HepG2 (cell line): ENCODE measurements around the gene NFE2L3. TPM values are rescaled to one million over a fixed set of nuclear protein-coding genes. Genes with fewer than 3 reads are reported as not detected.

Experiments used
- ATAC-seq: fragments of 200-7000 bp; cut with Tn5 transposase; 3 replicates; pipeline ENCODE4 v1.9.1; 2020; ENCODE audit warnings: mild to moderate bottlenecking, moderate library complexity
- BruUV-seq: library from RNA; stranded (reverse); fragments of 400-500 nt; replicated peaks from 2 replicates; lab custom pipeline; 2021; lab: Mats Ljungman, UMichigan
- CTCF ChIA-PET: fragments of 300-600 bp; formaldehyde crosslinking; extraction: SDS; loops from one replicate; lab custom pipeline; 2021; ENCODE audit warnings: low total read pairs, inconsistent platforms, low intra/inter-chr PET ratio; lab: Yijun Ruan, JAX
- POLR2A ChIA-PET: fragments of 350-600 bp; sonication (Branson Sonifier 250); formaldehyde crosslinking; loops from one replicate; lab custom pipeline; 2020; ENCODE audit warnings: antibody characterized with exemption, inconsistent platforms; lab: Yijun Ruan, JAX
- DNase-seq: peaks from one replicate; pipeline ENCODE4 v3.0.0-alpha.2; 2015; ENCODE audit warnings: low spot score
- FAIRE-seq: peaks from 3 replicates; lab custom pipeline; 2011; peaks lifted over from hg19 to GRCh38; lab: Jason Lieb, UNC
- H2AFZ ChIP-seq: one replicate; pipeline ENCODE4 v1.6.1; 2011; ENCODE audit warnings: low read length, inconsistent platforms
- H3K27ac ChIP-seq: fragments of 300-600 bp; 3 replicates; pipeline ENCODE4 v1.8.0; 2011; ENCODE audit warnings: mixed run types, mild to moderate bottlenecking, mixed read lengths, low read length, inconsistent platforms; ENCODE audit not compliant: insufficient read depth; ENCODE audit errors: extremely low read length
- H3K27me3 ChIP-seq, 2 experiments: fragments of 200-600 bp in 1 of 2; 2 replicates in 1 of 2; 3 replicates in 1 of 2; pipeline versions ENCODE4 v1.6.0 to v1.8.0; 2011; ENCODE audit warnings: low read length in 2 of 2, mild to moderate bottlenecking in 2 of 2, moderate library complexity in 2 of 2, inconsistent platforms in 1 of 2; ENCODE audit not compliant: insufficient read depth in 2 of 2, control insufficient read depth in 1 of 2
- H3K36me3 ChIP-seq, 2 experiments: fragments of 200-600 bp in 1 of 2; replicated peaks in 1 of 2; 2 replicates in 1 of 2; 3 replicates in 1 of 2; pipeline versions ENCODE4 v1.5.1 to v1.8.0; 2011; ENCODE audit warnings: low read length in 2 of 2, inconsistent platforms in 1 of 2; ENCODE audit not compliant: insufficient read depth in 2 of 2, control insufficient read depth in 1 of 2
- H3K4me1 ChIP-seq: 2 replicates; pipeline ENCODE4 v1.5.1; 2012; ENCODE audit warnings: low read length, inconsistent platforms; ENCODE audit not compliant: insufficient read depth
- H3K4me2 ChIP-seq: 2 replicates; pipeline ENCODE4 v1.6.0; 2011; ENCODE audit warnings: low read depth, low read length, inconsistent platforms
- H3K4me3 ChIP-seq, 3 experiments: fragments of 200-600 bp in 1 of 3; sonication (generic), shearing (Covaris generic) in 1 of 3; replicated peaks in 1 of 3; 2 replicates each; pipeline ENCODE4 v1.5.1; 2011 to 2016; ENCODE audit warnings: low read length in 3 of 3, inconsistent platforms in 2 of 3, low read depth in 2 of 3, mild to moderate bottlenecking in 2 of 3, control low read depth in 1 of 3, mixed read lengths in 1 of 3; ENCODE audit not compliant: insufficient read depth in 1 of 3
- H3K79me2 ChIP-seq: one replicate; pipeline ENCODE4 v1.6.1; 2011; ENCODE audit warnings: low read length, inconsistent platforms; ENCODE audit not compliant: insufficient read depth
- H3K9ac ChIP-seq: 2 replicates; pipeline ENCODE4 v1.6.0; 2011; ENCODE audit warnings: mild to moderate bottlenecking, low read depth, low read length, inconsistent platforms; ENCODE audit not compliant: insufficient read depth
- H3K9me3 ChIP-seq: 2 replicates; pipeline ENCODE4 v1.5.1; 2012; ENCODE audit warnings: mild to moderate bottlenecking, low read length
- H4K20me1 ChIP-seq: 2 replicates; pipeline ENCODE4 v1.6.0; 2011; ENCODE audit warnings: inconsistent platforms, mild to moderate bottlenecking, low read length, moderate library complexity; ENCODE audit not compliant: insufficient read depth
- AGO2 ChIP-seq: fragments of 200-400 bp; formaldehyde crosslinking; optimal IDR thresholded peaks from 2 replicates; pipeline ENCODE3; 2017; ENCODE audit warnings: mild to moderate bottlenecking, low read depth, low read length, moderate library complexity
- KDM2A ChIP-seq: sonication (generic); formaldehyde crosslinking; IDR thresholded peaks from 2 replicates; pipeline ENCODE4 v1.4.0; 2020; ENCODE audit warnings: low read depth, missing genetic modification reagents, borderline replicate concordance
- POLR2A ChIP-seq, 2 experiments: IDR thresholded peaks; 2 replicates each; pipeline ENCODE4 v1.6.1; 2011; ENCODE audit warnings: low read depth in 2 of 2, low read length in 2 of 2, mild to moderate bottlenecking in 1 of 2, moderate library complexity in 1 of 2; ENCODE audit not compliant: insufficient read depth in 1 of 2
- POLR2AphosphoS2 ChIP-seq: IDR thresholded peaks from 2 replicates; pipeline ENCODE4 v1.6.1; 2011; ENCODE audit warnings: low read depth, low read length, improper control_type of control experiment
- POLR2G ChIP-seq: fragments of 200-400 bp; formaldehyde crosslinking; IDR thresholded peaks from 2 replicates; pipeline ENCODE4 v1.6.1; 2018; ENCODE audit warnings: mild to moderate bottlenecking, low read depth, low read length, moderate library complexity
- ZNF496 ChIP-seq: sonication (generic); formaldehyde crosslinking; IDR thresholded peaks from 2 replicates; pipeline ENCODE4 v1.8.1; 2023; ENCODE audit warnings: mild to moderate bottlenecking, moderate library complexity, missing genetic modification reagents; ENCODE audit not compliant: insufficient replicate concordance
- ZNF7 ChIP-seq: IDR thresholded peaks from 2 replicates; pipeline ENCODE4 v1.6.1; 2016; ENCODE audit warnings: missing biosample characterization, missing genetic modification reagents
- WGBS: methylation state at CpG from one replicate; pipeline ENCODE4 v1.1.6; 2017; ENCODE audit warnings: low lambda C conversion rate; 5-methylcytosine and 5-hydroxymethylcytosine counted together
- in situ Hi-C: cut with HindIII; loops from 2 replicates; pipeline ENCODE4 v1.10.0; 2017; ENCODE audit warnings: low pct_unique_long_range_greater_than_20kb; ENCODE audit not compliant: extremely low pct_ligation_motif_present
- intact Hi-C: fragments of 100-400 bp; cut with micrococcal nuclease; formaldehyde crosslinking; loops from one replicate; pipeline ENCODE4 v1.10.0; 2022; ENCODE audit not compliant: unreplicated experiment
- polyA plus RNA-seq, 8 experiments: library from polyadenylated mRNA; depleted of rRNA in 3 of 8; stranded (reverse) in 7 of 8; unstranded in 1 of 8; fragments of >200 nt; fragmentation: Illumina TruSeq in 4 of 8; extraction: Trizol in 4 of 8; gene quantifications; 2 replicates each; pipeline versions ENCODE4 v1.2.1 to v1.2.3, GENCODE V29; 2011 to 2016; ENCODE audit warnings: low read depth in 4 of 8, missing spikeins in 1 of 8, mixed read lengths in 1 of 8; ENCODE audit not compliant: insufficient read depth in 1 of 8
- total RNA-seq, 5 experiments: library from RNA; depleted of rRNA; stranded (reverse); fragments of >200 nt; fragmentation: Illumina TruSeq; extraction: Trizol; gene quantifications; 2 replicates each; pipeline ENCODE4 v1.2.3, GENCODE V29; 2016; ENCODE audit warnings: low read depth in 1 of 5
- TF ChIP-seq, protein P1 (sequence below): sonication (generic); formaldehyde crosslinking; IDR thresholded peaks from 2 replicates; pipeline ENCODE4 v1.5.0; 2020; ENCODE audit warnings: mild to moderate bottlenecking, missing genetic modification reagents

Gene NFE2L3
- total and polyA plus RNA-seq, 2 of the 13 experiments (the other 11 are each of a cell fraction or from before 2014, with no cell fraction given), result 11.4 to 19.4 TPM

DNA sequence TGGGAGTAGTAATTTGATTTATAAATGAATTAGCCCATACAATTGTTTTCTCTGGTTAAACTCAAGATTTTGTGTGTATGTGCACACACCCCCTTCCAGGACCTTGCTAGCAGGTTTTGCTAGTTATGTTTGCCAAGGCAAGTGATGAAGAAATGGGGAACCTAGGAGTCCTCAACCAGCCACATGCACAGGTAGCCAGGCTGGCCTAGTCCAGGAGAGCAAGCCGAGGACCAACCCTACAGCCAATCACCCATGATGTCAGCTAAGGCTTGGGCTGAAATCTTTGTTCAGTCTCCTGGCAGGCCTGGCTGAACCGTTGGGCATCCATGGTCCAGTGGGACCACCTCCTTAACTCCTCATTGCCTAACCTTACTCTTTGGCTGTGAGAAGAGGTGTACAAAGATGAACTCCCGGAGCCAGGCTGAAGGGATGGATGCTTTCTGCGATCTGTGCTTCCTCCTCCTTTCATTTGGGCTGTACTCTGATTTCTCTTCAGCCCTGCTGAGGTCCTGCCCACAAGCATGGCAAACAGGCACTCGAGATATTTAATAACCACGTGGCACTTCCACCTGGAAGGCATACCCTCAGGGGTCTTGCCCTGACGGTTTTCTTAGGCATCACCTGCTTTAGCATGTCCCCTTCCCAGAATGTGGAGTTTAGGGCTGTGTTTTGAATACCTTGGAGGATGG lies 26.4 kb downstream of the NFE2L3 start:
- Histone ChIP-seq H3K9ac (no peak overlapping the region), H3K9me3 (no peaks in the 10 kb centered on the region), H3K4me3 (no peak overlapping the region), H3K4me1 (peaks cover 21% of the 10 kb centered on the region), H4K20me1 (no peaks in the 10 kb centered on the region; the same call in 1 of the 2 replicates), H3K27ac (no peak overlapping the region), H2AFZ (no peak overlapping the region), H3K4me2 (no peak overlapping the region), H3K27me3 (no peaks in the 10 kb centered on the region), H3K79me2 (no peaks in the 10 kb centered on the region), H3K36me3 (no peaks in the 10 kb centered on the region)
- DNase-seq (no peak), ATAC-seq (peak; percentile 26), FAIRE-seq (no peak)
- ChIA-PET POLR2A (no interaction called here), CTCF (no interaction called here)
- no TSS peak for BruUV-seq
- intact Hi-C loops (no loop called here), in situ Hi-C loops (no loop called here)
- TF ChIP-seq POLR2AphosphoS2, result peak; percentile 81
- TF ChIP-seq ZNF7 (CRISPR knock-in tag), result no peak
- TF ChIP-seq POLR2G, result peak; percentile 44; the same call in 1 of the 2 replicates
- TF ChIP-seq KDM2A, result 0 out of 2 replicates have a peak, but pooled peaks have one; percentile 9
- 90% methylated on average over 6 of the region's 7 CpGs for WGBS

DNA sequence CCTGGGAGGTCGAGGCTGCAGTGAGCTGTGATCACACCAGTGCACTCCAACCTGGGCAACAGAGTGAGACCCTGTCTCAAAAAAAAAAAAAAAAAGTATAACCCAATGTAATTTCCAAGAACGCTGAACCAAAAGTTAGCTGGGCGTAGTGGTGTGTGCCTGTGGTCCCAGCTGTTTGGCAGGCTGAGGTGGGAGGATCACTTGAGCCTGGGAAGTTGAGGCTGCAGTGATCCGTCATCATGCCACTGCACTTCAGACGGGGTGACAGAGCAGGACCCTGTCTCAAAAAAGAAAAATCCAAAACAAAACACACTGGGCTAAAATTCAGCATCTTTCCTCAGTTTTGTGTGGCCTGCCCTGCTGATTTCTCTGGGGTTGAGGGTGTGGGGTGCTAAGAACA lies 27.4 kb downstream of the NFE2L3 start:
- Histone ChIP-seq H3K79me2 (no peaks in the 10 kb centered on the region), H3K4me3 (no peak overlapping the region), H3K27ac (no peak overlapping the region), H3K9ac (no peak overlapping the region), H4K20me1 (peaks cover 3% of the 10 kb centered on the region; the same call in 1 of the 2 replicates), H3K36me3 (no peaks in the 10 kb centered on the region), H3K9me3 (no peaks in the 10 kb centered on the region), H3K27me3 (no peaks in the 10 kb centered on the region), H3K4me1 (peaks cover 30% of the 10 kb centered on the region), H3K4me2 (no peak overlapping the region), H2AFZ (no peak overlapping the region)
- TF ChIP-seq AGO2 (peak; percentile 24), POLR2A (IDR thresholded peaks at IDR 0.05; ENCODE audit: insufficient read depth in 1 of 2, low read depth in 2 of 2, low read length in 2 of 2) (0 out of 4 replicates have a peak, but pooled peaks of 1 of the 2 experiments have one; percentile 40), KDM2A (peak; percentile 28; the same call in 1 of the 2 replicates), ZNF496 (CRISPR knock-in tag) (no peak)
- TF ChIP-seq, protein P1, sequence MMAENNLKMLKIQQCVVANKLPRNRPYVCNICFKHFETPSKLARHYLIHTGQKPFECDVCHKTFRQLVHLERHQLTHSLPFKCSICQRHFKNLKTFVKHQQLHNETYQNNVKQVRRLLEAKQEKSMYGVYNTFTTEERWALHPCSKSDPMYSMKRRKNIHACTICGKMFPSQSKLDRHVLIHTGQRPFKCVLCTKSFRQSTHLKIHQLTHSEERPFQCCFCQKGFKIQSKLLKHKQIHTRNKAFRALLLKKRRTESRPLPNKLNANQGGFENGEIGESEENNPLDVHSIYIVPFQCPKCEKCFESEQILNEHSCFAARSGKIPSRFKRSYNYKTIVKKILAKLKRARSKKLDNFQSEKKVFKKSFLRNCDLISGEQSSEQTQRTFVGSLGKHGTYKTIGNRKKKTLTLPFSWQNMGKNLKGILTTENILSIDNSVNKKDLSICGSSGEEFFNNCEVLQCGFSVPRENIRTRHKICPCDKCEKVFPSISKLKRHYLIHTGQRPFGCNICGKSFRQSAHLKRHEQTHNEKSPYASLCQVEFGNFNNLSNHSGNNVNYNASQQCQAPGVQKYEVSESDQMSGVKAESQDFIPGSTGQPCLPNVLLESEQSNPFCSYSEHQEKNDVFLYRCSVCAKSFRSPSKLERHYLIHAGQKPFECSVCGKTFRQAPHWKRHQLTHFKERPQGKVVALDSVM (CRISPR knock-in tag), result peak; percentile 37; the same call in 1 of the 2 replicates
- intact Hi-C loops (no loop called here), in situ Hi-C loops (no loop called here)
- peak; percentile 13 for ATAC-seq
- BruUV-seq, result no TSS peak
- FAIRE-seq, result no peak
- 95% methylated on average over 5 of the region's 5 CpGs for WGBS
- ChIA-PET POLR2A (interaction anchor here (0.7 to 1.0 kb wide), 3 partner anchors 9 to 19 kb away, joined by 3 to 4 read pairs (median 4); no protein-coding TSS in a partner anchor), CTCF (no interaction called here)
- DNase-seq, result no peak
